ENCODE data around the gene DHX34.

DNA sequence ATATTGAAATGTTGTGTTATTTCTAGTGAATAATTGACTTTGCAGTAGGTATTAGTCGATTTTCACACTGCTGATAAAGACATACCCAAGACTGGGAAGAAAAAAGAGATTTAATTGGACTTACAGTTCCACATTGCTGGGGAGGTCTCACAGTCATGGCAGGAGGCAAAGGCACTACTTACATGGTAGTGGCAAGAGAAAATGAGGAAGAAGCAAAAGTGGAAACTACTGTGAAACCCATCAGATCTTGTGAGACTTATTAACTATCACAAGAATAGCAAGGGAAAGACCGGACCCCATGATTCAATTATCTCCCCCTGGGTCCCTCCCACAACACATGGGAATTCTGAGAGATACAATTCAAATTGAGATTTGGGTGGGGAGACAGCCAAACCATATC lies 27.1 kb upstream of the DHX34 start:
- TF ChIP-seq, protein P1, sequence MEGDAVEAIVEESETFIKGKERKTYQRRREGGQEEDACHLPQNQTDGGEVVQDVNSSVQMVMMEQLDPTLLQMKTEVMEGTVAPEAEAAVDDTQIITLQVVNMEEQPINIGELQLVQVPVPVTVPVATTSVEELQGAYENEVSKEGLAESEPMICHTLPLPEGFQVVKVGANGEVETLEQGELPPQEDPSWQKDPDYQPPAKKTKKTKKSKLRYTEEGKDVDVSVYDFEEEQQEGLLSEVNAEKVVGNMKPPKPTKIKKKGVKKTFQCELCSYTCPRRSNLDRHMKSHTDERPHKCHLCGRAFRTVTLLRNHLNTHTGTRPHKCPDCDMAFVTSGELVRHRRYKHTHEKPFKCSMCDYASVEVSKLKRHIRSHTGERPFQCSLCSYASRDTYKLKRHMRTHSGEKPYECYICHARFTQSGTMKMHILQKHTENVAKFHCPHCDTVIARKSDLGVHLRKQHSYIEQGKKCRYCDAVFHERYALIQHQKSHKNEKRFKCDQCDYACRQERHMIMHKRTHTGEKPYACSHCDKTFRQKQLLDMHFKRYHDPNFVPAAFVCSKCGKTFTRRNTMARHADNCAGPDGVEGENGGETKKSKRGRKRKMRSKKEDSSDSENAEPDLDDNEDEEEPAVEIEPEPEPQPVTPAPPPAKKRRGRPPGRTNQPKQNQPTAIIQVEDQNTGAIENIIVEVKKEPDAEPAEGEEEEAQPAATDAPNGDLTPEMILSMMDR (IDR thresholded peaks at IDR 0.05; ENCODE audit: low read depth, low read length): no peak
- TF ChIP-seq EZH2phosphoT487 (IDR thresholded peaks at IDR 0.05; ENCODE audit: low read depth): no peak
